NCI-H2227 (cell line): Measurements from ENCODE around the gene PIGO.

Experiments used
- DNase-seq: peaks from one replicate; lab custom pipeline; 2025; ENCODE audit not compliant: unreplicated experiment; lab: John Stamatoyannopoulos, UW

The PIGO gene

GRCh38 chr9:35096035-35096849, at the start of gene PIGO:
TSS of gene PIGO (minus strand) at chr9:35096591. CDS start at chr9:35095565, 1,026 bp downstream.
- peak; percentile 89 for DNase-seq

GRCh38 chr9:35142037-35142436, 45.6 kb upstream of the PIGO start:
- DNase-seq = no peak

- no peak for DNase-seq
Measured at GRCh38 chr9:35140093-35140492, 43.7 kb upstream of the PIGO start.

- DNase-seq = no peak
Measured at GRCh38 chr9:35136866-35137265, 40.5 kb upstream of the PIGO start.

GRCh38 chr9:35135988-35136387, 39.6 kb upstream of the PIGO start:
- DNase-seq = no peak

- no peak for DNase-seq
Measured at GRCh38 chr9:35134920-35135319, 38.5 kb upstream of the PIGO start.

- peak; percentile 90 for DNase-seq
Measured at GRCh38 chr9:35116898-35117551, 20.6 kb upstream of the PIGO start.

- no peak for DNase-seq
Measured at GRCh38 chr9:35116539-35116897, 20.1 kb upstream of the PIGO start.

- peak; percentile 99 for DNase-seq
Measured at GRCh38 chr9:35115680-35116538, 19.5 kb upstream of the PIGO start, which contains the start of gene ATOSB. TSS of gene ATOSB (minus strand) at chr9:35115862. CDS start at chr9:35108274, 7,588 bp downstream.

- DNase-seq = no peak
Measured at GRCh38 chr9:35114840-35115628, 18.6 kb upstream of the PIGO start.

- peak; percentile 94 for DNase-seq
Measured at GRCh38 chr9:35114113-35114839, 17.9 kb upstream of the PIGO start.

GRCh38 chr9:35112257-35113020, 16.0 kb upstream of the PIGO start:
- no peak for DNase-seq

- DNase-seq = peak; percentile 96
Measured at GRCh38 chr9:35111001-35111933, 14.9 kb upstream of the PIGO start.

- DNase-seq = peak; percentile 22
Measured at GRCh38 chr9:35110327-35110761, 14.0 kb upstream of the PIGO start.

- DNase-seq = no peak
Measured at GRCh38 chr9:35108946-35109575, 12.7 kb upstream of the PIGO start.

- no peak for DNase-seq
Measured at GRCh38 chr9:35108461-35108860, 12.1 kb upstream of the PIGO start.
